Activated B cell treated with CpG ODN at 0.5 μM for 24 hours (primary cell): ENCODE data around the gene GDF9. TPM values are rescaled to one million over a fixed set of nuclear protein-coding genes. Genes with fewer than 3 reads are reported as not detected.

Experiments used
- ATAC-seq: fragments of 200-7000 bp; cut with Tn5 transposase; one replicate; pipeline ENCODE4 v1.10.0; 2021; ENCODE audit warnings: low read depth, mild to moderate bottlenecking, moderate library complexity
- CTCF ChIA-PET: fragments of 350-600 bp; sonication (Branson Sonifier 250); formaldehyde crosslinking; loops from one replicate; lab custom pipeline; 2021; ENCODE audit warnings: antibody characterized with exemption; lab: Charles Lee
- POLR2A ChIA-PET: fragments of 350-600 bp; sonication (Branson Sonifier 250); formaldehyde crosslinking; loops from one replicate; lab custom pipeline; 2021; ENCODE audit warnings: antibody characterized with exemption; lab: Charles Lee
- DNase-seq: peaks from one replicate; pipeline ENCODE4 v3.0.0; 2022
- H3K27ac Mint-ChIP-seq: one replicate; pipeline ENCODE4 v1.8.0; 2020; ENCODE audit warnings: mixed read lengths
- H3K27me3 Mint-ChIP-seq: one replicate; pipeline ENCODE4 v1.8.0; 2021; ENCODE audit warnings: mixed read lengths
- H3K36me3 Mint-ChIP-seq: one replicate; pipeline ENCODE4 v1.8.0; 2021; ENCODE audit warnings: low read depth, mixed read lengths
- H3K4me1 Mint-ChIP-seq: one replicate; pipeline ENCODE4 v1.8.0; 2021; ENCODE audit warnings: mixed read lengths
- H3K4me3 Mint-ChIP-seq: one replicate; pipeline ENCODE4 v1.8.0; 2020; ENCODE audit warnings: mild to moderate bottlenecking, mixed read lengths
- H3K9me3 Mint-ChIP-seq: one replicate; pipeline ENCODE4 v1.8.0; 2020; ENCODE audit warnings: mixed read lengths
- intact Hi-C: fragments of 100-400 bp; cut with micrococcal nuclease; formaldehyde crosslinking; loops from one replicate; pipeline ENCODE4 v1.15.1; 2024
- total RNA-seq: library from RNA; stranded (reverse); gene quantifications from 2 replicates; pipeline ENCODE4 v1.2.3, GENCODE V29; 2022
- TF ChIP-seq, protein P1 (sequence below): fragments of 200-600 bp; IDR thresholded peaks from one replicate; pipeline ENCODE4 v1.8.0; 2022; ENCODE audit warnings: antibody characterized with exemption, mild to moderate bottlenecking

GDF9 gene
- total RNA-seq, 1 donor from 2014 or later = 0.29 TPM

GRCh38 chr5:132895719-132896305 is 29.5 kb upstream of the GDF9 start:
- POLR2A ChIA-PET = no interaction called here
- ATAC-seq (no peak), DNase-seq (no peak)
- Mint-ChIP-seq H3K9me3 (no peaks in the 10 kb centered on the region), H3K36me3 (peaks cover 74% of the 10 kb centered on the region), H3K27ac (no peak overlapping the region), H3K4me1 (no peaks in the 10 kb centered on the region), H3K4me3 (no peak overlapping the region), H3K27me3 (no peaks in the 10 kb centered on the region)
- TF ChIP-seq, protein P1, sequence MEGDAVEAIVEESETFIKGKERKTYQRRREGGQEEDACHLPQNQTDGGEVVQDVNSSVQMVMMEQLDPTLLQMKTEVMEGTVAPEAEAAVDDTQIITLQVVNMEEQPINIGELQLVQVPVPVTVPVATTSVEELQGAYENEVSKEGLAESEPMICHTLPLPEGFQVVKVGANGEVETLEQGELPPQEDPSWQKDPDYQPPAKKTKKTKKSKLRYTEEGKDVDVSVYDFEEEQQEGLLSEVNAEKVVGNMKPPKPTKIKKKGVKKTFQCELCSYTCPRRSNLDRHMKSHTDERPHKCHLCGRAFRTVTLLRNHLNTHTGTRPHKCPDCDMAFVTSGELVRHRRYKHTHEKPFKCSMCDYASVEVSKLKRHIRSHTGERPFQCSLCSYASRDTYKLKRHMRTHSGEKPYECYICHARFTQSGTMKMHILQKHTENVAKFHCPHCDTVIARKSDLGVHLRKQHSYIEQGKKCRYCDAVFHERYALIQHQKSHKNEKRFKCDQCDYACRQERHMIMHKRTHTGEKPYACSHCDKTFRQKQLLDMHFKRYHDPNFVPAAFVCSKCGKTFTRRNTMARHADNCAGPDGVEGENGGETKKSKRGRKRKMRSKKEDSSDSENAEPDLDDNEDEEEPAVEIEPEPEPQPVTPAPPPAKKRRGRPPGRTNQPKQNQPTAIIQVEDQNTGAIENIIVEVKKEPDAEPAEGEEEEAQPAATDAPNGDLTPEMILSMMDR = no peak
- CTCF ChIA-PET = interaction anchor here (1.2 kb wide), 1 partner anchor 12 kb away, joined by 3 read pairs; no protein-coding TSS in a partner anchor
- intact Hi-C loops = no loop called here

DNA sequence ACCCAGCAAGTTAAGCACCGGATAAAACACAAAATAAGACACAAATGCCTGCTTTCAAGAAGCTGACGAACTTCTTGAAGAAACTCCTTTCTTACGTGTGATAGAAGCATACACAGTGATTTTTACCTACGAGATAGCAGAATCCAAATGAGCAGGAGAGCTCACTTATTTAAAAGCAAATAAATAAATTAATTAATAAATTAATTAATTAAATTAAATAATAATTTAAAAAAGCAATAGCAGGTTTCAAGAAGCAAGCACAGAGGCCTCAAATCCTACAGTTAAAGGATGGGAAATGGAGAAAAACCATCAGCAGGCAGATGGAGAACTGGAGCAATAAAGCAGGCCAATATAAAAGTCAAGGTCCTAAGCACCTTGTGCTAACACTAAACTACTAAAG is 24.5 kb upstream of the GDF9 start:
- ChIA-PET POLR2A (no interaction called here), CTCF (interaction anchor here (0.9 kb wide), 1 partner anchor 29 kb away, joined by 3 read pairs; no protein-coding TSS in a partner anchor)
- Mint-ChIP-seq H3K27ac (no peak overlapping the region), H3K9me3 (no peaks in the 10 kb centered on the region), H3K27me3 (no peaks in the 10 kb centered on the region), H3K4me1 (peaks cover 9% of the 10 kb centered on the region), H3K36me3 (peaks cover 76% of the 10 kb centered on the region), H3K4me3 (no peak overlapping the region)
- intact Hi-C loops = no loop called here
- TF ChIP-seq, protein P1 = no peak
- DNase-seq = no peak
- no peak for ATAC-seq

GRCh38 chr5:132889501-132889900 is 23.2 kb upstream of the GDF9 start:
- Mint-ChIP-seq H3K9me3 (no peaks in the 10 kb centered on the region), H3K27ac (no peak overlapping the region), H3K27me3 (no peaks in the 10 kb centered on the region), H3K36me3 (peaks cover 77% of the 10 kb centered on the region), H3K4me1 (peaks cover 10% of the 10 kb centered on the region), H3K4me3 (no peak overlapping the region)
- ChIA-PET CTCF (no interaction called here), POLR2A (interaction anchor here (0.6 kb wide), 1 partner anchor 531 kb away, joined by 5 read pairs; no protein-coding TSS in a partner anchor)
- intact Hi-C loops = loop anchor here (10.0 kb wide), 1 partner anchor 295 kb away; no protein-coding TSS in a partner anchor
- ATAC-seq (no peak), DNase-seq (no peak)
- TF ChIP-seq, protein P1 = no peak

GRCh38 chr5:132887283-132887682 is 21.0 kb upstream of the GDF9 start:
- TF ChIP-seq, protein P1 = no peak
- intact Hi-C loops = loop anchor here (10.0 kb wide), 1 partner anchor 292 kb away; no protein-coding TSS in a partner anchor
- Mint-ChIP-seq H3K4me1 (peaks cover 12% of the 10 kb centered on the region), H3K27me3 (no peaks in the 10 kb centered on the region), H3K9me3 (no peaks in the 10 kb centered on the region), H3K27ac (no peak overlapping the region), H3K36me3 (peaks cover 77% of the 10 kb centered on the region), H3K4me3 (no peak overlapping the region)
- no peak for DNase-seq
- POLR2A ChIA-PET = no interaction called here
- ATAC-seq = no peak
- CTCF ChIA-PET = no interaction called here

DNA sequence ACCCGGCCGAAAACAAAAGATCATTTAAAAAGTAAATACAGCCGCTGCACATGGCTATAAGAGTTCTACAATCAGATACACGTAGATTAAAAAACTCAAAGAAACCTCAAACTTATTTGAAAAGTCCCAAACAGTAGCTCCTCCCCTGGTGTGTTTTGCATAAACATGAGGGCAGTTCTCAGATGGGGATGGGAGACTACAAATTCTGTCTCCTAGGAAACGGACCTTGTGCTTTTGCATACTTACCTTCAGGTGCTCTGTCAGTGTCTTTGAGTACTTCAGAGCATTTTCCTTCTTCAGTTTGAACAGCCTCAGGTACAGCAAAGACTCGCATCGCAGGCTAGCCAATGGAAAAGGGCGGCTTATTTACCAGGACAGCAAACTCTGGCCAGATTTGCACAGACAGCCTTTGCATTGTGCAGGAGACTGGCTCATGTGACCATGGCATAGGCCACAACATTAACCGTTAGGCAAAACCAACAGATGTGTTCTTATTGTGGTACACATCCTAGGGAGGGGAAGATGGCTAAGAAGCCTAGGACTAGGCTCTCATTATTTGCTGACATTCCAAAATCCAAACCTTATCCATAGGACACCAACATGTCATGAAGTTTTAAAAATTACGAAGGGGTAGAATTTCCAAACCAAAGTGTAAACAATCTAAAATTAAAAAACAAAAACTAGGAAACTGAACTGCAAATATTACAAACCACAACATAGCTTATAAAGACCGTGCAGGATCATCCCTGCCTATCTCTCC is 20.0 kb upstream of the GDF9 start:
- ChIA-PET POLR2A (interaction anchor here (0.5 kb wide), 1 partner anchor 53 kb away, joined by 5 read pairs; no protein-coding TSS in a partner anchor), CTCF (interaction anchor here (0.7 to 2.0 kb wide), 2 partner anchors 132 to 500 kb away, joined by 3 to 4 read pairs; no protein-coding TSS in a partner anchor)
- ATAC-seq = peak; percentile 72
- Mint-ChIP-seq H3K9me3 (no peaks in the 10 kb centered on the region), H3K4me1 (peaks cover 12% of the 10 kb centered on the region), H3K4me3 (no peak overlapping the region), H3K27ac (peak overlapping the region; percentile 62), H3K27me3 (no peaks in the 10 kb centered on the region), H3K36me3 (peaks cover 73% of the 10 kb centered on the region)
- no peak for DNase-seq
- TF ChIP-seq, protein P1 = no peak
- intact Hi-C loops = loop anchor here (10.0 kb wide), 1 partner anchor 291 kb away; no protein-coding TSS in a partner anchor
